GM21529 (cell line): ENCODE results near the gene TBCB.
"Not testable (repeated sequence)": the region's sequence is repeated elsewhere in the genome, so short reads cannot be mapped to it uniquely, and the experiment has no call there.

Experiments
- ATAC-seq: cut with Tn5 transposase; IDR thresholded peaks from one replicate; pipeline ENCODE4 v1.9.1; 2021; ENCODE audit not compliant: unreplicated experiment

Gene TBCB

GRCh38 chr19:36169084-36169760, 54.0 kb downstream of the TBCB start:
- ATAC-seq = no peak

GRCh38 chr19:36172852-36173251, 57.6 kb downstream of the TBCB start:
- ATAC-seq = no peak

- not testable (repeated sequence) for ATAC-seq
Observed at GRCh38 chr19:36173846-36174245, 58.6 kb downstream of the TBCB start.
